Pancreas (tissue), 10 donors: ENCODE measurements around the gene ST8SIA5. TPM values are rescaled to one million over a fixed set of nuclear protein-coding genes. Genes with fewer than 3 reads are reported as not detected.

Source experiments
- ATAC-seq, 4 donors: fragments of 200-7000 bp; cut with Tn5 transposase; one replicate each; pipeline versions ENCODE4 v1.8.0 to v1.9.1; 2020; ENCODE audit warnings: mild to moderate bottlenecking in 4 of 4, moderate library complexity in 4 of 4
- DNase-seq, 6 donors: peaks; one replicate each; pipeline ENCODE4 v3.0.0-alpha.2; 2020
- FAIRE-seq: peaks from 2 replicates; lab custom pipeline; 2012; peaks lifted over from hg19 to GRCh38; lab: Jason Lieb, UNC
- H3K27ac ChIP-seq, 4 donors: fragments of 200-600 bp; sonication (generic); 1 replicate in 3 of 4; 2 replicates in 1 of 4; pipeline versions ENCODE4 v1.5.0 to v1.8.0; 2020
- H3K27me3 ChIP-seq, 4 donors: fragments of 200-600 bp; one replicate each; pipeline ENCODE4 v1.8.0; 2021
- H3K36me3 ChIP-seq, 3 donors: fragments of 200-600 bp; sonication (generic) in 1 of 3; one replicate each; pipeline versions ENCODE4 v1.5.0 to v1.8.0; 2020 to 2021
- H3K4me1 ChIP-seq, 3 donors: fragments of 200-600 bp; one replicate each; pipeline ENCODE4 v1.8.0; 2021
- H3K4me3 ChIP-seq, 4 donors: fragments of 200-600 bp; sonication (generic) in 2 of 4; one replicate each; pipeline versions ENCODE4 v1.5.0 to v1.8.0; 2020 to 2021
- H3K9me3 ChIP-seq, 4 donors: fragments of 200-600 bp; one replicate each; pipeline ENCODE4 v1.8.0; 2021
- WGBS, 2 donors: extraction: QIAGEN DNeasy Blood & Tissue Kit; methylation state at CpG; one replicate each; pipeline ENCODE4 v1.1.7; 2013; 5-methylcytosine and 5-hydroxymethylcytosine counted together
- intact Hi-C, 3 donors: fragments of 100-400 bp; cut with DNase I; formaldehyde crosslinking; loops; one replicate each; pipeline versions ENCODE4 v1.11.1 to v1.14.2; 2022
- polyA plus RNA-seq, 2 donors: library from polyadenylated mRNA; stranded (reverse); fragments of 200-250 nt; gene quantifications; one replicate each; pipeline ENCODE4 v1.2.3, GENCODE V29; 2013
- total RNA-seq, 6 donors: library from RNA; stranded (reverse); fragmentation: NEBNext Ultra II Directional in 4 of 6; extraction: Animal tissue kit (Norgen Biotek cat#: 25700) in 4 of 6; gene quantifications; one replicate each; pipeline versions ENCODE4 v1.2.1 to v1.2.4, GENCODE V29; 2021 to 2023
- TF ChIP-seq, protein P1 (sequence below), 4 donors: fragments of 200-600 bp; sonication (generic) in 3 of 4; IDR thresholded peaks; one replicate each; pipeline versions ENCODE4 v1.5.0 to v1.8.0; 2021; ENCODE audit warnings: antibody characterized with exemption in 4 of 4
- donor health status: healthy with polysubstance abuse.
- donor health status: DM: no; HTN: no; CAD: no; lungs with moderate emphysema.
- donor health status: DM: no; HTN: no; CAD: no.
- donor health status: control.
- donor health status: control.
- donor health status: Bipolar disorder and iron deficiency.
- donor health status: DM: yes; HTN: yes; CAD: no.
- donor health status: DM: no; HTN: no; CAD: no.
- donor health status: DM: no; HTN: no; CAD: no.
- donor health status: DM: yes; HTN: yes; CAD: no.

Gene ST8SIA5
- total and polyA plus RNA-seq, 8 donors = 0.06 to 1.1 (median 0.24) TPM

- H3K36me3 ChIP-seq = no peaks in the 10 kb centered on the region
- peaks cover 0 to 27% (median 11%) of the 10 kb centered on the region in 4 donors for H3K27me3 ChIP-seq
- H3K9me3 ChIP-seq = no peaks in the 10 kb centered on the region
- intact Hi-C loops = no loop called here
- no peaks in the 10 kb centered on the region for H3K4me1 ChIP-seq
- H3K27ac ChIP-seq = no peak overlapping the region
- WGBS, 2 donors = 10 to 12% methylated on average over 17 of the region's 17 CpGs
- ATAC-seq (no peak), FAIRE-seq (no peak), DNase-seq (no peak)
- TF ChIP-seq, protein P1, sequence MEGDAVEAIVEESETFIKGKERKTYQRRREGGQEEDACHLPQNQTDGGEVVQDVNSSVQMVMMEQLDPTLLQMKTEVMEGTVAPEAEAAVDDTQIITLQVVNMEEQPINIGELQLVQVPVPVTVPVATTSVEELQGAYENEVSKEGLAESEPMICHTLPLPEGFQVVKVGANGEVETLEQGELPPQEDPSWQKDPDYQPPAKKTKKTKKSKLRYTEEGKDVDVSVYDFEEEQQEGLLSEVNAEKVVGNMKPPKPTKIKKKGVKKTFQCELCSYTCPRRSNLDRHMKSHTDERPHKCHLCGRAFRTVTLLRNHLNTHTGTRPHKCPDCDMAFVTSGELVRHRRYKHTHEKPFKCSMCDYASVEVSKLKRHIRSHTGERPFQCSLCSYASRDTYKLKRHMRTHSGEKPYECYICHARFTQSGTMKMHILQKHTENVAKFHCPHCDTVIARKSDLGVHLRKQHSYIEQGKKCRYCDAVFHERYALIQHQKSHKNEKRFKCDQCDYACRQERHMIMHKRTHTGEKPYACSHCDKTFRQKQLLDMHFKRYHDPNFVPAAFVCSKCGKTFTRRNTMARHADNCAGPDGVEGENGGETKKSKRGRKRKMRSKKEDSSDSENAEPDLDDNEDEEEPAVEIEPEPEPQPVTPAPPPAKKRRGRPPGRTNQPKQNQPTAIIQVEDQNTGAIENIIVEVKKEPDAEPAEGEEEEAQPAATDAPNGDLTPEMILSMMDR (IDR thresholded peaks at IDR 0.05) = no peak
- no peak overlapping the region for H3K4me3 ChIP-seq
These were observed 1.4 kb downstream of the ST8SIA5 start for GRCh38 chr18:46755315-46756024.

- Histone ChIP-seq H3K27ac (no peak overlapping the region), H3K36me3 (no peaks in the 10 kb centered on the region), H3K9me3 (no peaks in the 10 kb centered on the region), H3K27me3 (peaks cover 0 to 27% (median 10%) of the 10 kb centered on the region in 4 donors), H3K4me3 (no peak overlapping the region), H3K4me1 (no peaks in the 10 kb centered on the region)
- TF ChIP-seq, protein P1 (IDR thresholded peaks at IDR 0.05) = no peak
- FAIRE-seq (no peak), DNase-seq (no peak), ATAC-seq (no peak)
- 39% methylated on average over 13 of the region's 13 CpGs for WGBS, 2 donors
- intact Hi-C loops = no loop called here
These were observed 2.1 kb downstream of the ST8SIA5 start for GRCh38 chr18:46754661-46755292.

DNA sequence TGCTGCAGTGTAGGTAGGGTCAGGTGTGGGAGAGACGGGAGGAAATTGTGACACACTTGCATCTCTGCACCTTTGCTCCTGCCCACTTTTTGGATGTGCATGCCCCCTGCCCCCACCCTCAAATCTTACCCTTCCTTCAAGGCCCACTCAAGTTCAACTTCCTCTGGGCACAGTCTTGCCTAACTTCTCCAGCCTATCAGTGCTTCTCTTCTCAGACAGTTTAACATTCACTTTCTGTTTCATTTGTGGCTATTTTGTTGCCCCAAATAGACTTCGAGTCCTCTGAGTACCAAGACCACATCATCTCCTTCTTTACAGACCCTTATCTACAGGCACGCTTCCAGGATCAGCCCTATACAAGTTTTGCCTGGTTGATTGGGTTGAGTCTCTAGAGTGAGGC lies 2.7 kb downstream of the ST8SIA5 start:
- H3K36me3 ChIP-seq = no peaks in the 10 kb centered on the region
- no peak overlapping the region for H3K4me3 ChIP-seq
- intact Hi-C loops = no loop called here
- no peak for FAIRE-seq
- H3K27ac ChIP-seq = no peak overlapping the region
- no peaks in the 10 kb centered on the region for H3K4me1 ChIP-seq
- H3K9me3 ChIP-seq = no peaks in the 10 kb centered on the region
- no peak for DNase-seq
- no peak for ATAC-seq
- TF ChIP-seq, protein P1 (IDR thresholded peaks at IDR 0.05) = no peak
- H3K27me3 ChIP-seq = peaks cover 0 to 25% (median 8%) of the 10 kb centered on the region in 4 donors
- 57 to 69% methylated on average over 3 of the region's 3 CpGs for WGBS, 2 donors

DNA sequence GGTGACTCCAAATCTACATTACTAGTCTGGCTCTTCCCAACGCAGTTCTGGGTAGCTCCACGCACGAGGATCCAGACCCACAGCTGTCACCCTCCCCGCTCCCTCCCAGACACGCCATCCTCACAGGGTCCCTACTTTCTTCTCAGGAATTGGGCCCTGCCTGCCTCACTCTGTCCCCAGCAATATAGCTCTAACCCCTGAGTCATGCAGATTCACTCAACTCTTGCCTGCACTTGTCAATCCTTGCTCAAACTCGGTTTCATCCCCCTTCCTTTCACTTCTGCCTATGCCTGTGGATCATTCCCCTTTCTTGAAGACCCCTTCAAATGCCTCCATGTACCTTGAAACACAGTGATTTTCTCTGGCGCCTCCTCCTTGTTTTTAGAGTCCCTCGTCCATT lies 5.0 kb downstream of the ST8SIA5 start:
- TF ChIP-seq, protein P1 (IDR thresholded peaks at IDR 0.05) = no peak
- FAIRE-seq (no peak), ATAC-seq (no peak), DNase-seq (no peak)
- H3K27ac ChIP-seq = no peak overlapping the region
- H3K4me3 ChIP-seq = no peak overlapping the region
- H3K4me1 ChIP-seq = no peaks in the 10 kb centered on the region
- H3K27me3 ChIP-seq = peaks cover 0 to 6% (median 5%) of the 10 kb centered on the region in 4 donors
- H3K9me3 ChIP-seq = no peaks in the 10 kb centered on the region
- intact Hi-C loops = no loop called here
- no peaks in the 10 kb centered on the region for H3K36me3 ChIP-seq
- WGBS, 2 donors = 63 to 74% methylated on average over 8 of the region's 8 CpGs

DNA sequence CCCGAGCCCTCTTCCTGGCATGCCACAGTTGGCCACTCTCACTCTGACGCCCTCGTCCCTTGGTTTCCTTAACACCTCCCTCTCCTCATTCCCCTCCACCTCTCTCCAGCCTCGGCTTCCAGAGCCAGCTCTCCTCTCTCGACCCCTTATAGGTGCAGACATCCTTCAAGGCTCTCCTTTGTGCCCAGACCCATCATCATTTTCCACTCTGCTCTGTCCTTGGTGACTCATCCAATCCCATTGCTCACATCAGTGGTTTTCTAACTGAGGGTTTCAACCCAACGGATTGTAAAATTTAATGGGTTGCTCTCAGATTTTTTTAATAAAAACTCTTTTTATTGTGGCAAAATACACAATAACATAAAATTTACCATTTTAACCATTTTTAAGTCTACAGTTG lies 6.2 kb downstream of the ST8SIA5 start:
- no peaks in the 10 kb centered on the region for H3K27me3 ChIP-seq
- no peaks in the 10 kb centered on the region for H3K9me3 ChIP-seq
- no peak for FAIRE-seq
- intact Hi-C loops = no loop called here
- TF ChIP-seq, protein P1 (IDR thresholded peaks at IDR 0.05) = no peak
- no peak overlapping the region for H3K27ac ChIP-seq
- ATAC-seq = no peak
- no peaks in the 10 kb centered on the region for H3K4me1 ChIP-seq
- 61 to 62% methylated on average over 6 of the region's 6 CpGs for WGBS, 2 donors
- DNase-seq = no peak
- no peaks in the 10 kb centered on the region for H3K36me3 ChIP-seq
- no peak overlapping the region for H3K4me3 ChIP-seq
